Neural progenitor cell (in vitro differentiated cells): ENCODE results near the gene GPAM. TPM values are rescaled to one million over a fixed set of nuclear protein-coding genes. Genes with fewer than 3 reads are reported as not detected.

Source experiments
- DNase-seq: peaks from one replicate; pipeline ENCODE4 v3.0.0-alpha.2; 2016; ENCODE audit warnings: low spot score
- H2AFZ ChIP-seq: fragments of 200-600 bp; sonication (generic); replicated peaks from 2 replicates; pipeline ENCODE4 v1.6.1; 2016; ENCODE audit warnings: antibody characterized with exemption
- H3F3A ChIP-seq: fragments of 200-600 bp; sonication (generic); 2 replicates; pipeline ENCODE4 v1.6.1; 2016; ENCODE audit warnings: antibody characterized with exemption, low read depth
- H3K27ac ChIP-seq: fragments of 200-600 bp; sonication (generic); 2 replicates; pipeline ENCODE4 v1.5.1; 2016; ENCODE audit warnings: mild to moderate bottlenecking
- H3K27me3 ChIP-seq: fragments of 200-600 bp; sonication (generic); 2 replicates; pipeline ENCODE4 v1.6.1; 2016; ENCODE audit warnings: mild to moderate bottlenecking, moderate library complexity
- H3K36me3 ChIP-seq: fragments of 200-600 bp; sonication (generic); 2 replicates; pipeline ENCODE4 v1.5.1; 2016
- H3K4me1 ChIP-seq: fragments of 200-600 bp; sonication (generic); 2 replicates; pipeline ENCODE4 v1.6.1; 2016; ENCODE audit warnings: mixed run types
- H3K4me2 ChIP-seq: fragments of 200-600 bp; sonication (generic); 2 replicates; pipeline ENCODE4 v1.6.1; 2016
- H3K4me3 ChIP-seq: fragments of 200-600 bp; sonication (generic); 2 replicates; pipeline ENCODE4 v1.5.1; 2016
- H3K79me2 ChIP-seq: fragments of 200-600 bp; sonication (generic); 2 replicates; pipeline ENCODE4 v1.6.1; 2016; ENCODE audit warnings: low read depth
- H3K9ac ChIP-seq: fragments of 200-600 bp; sonication (generic); 2 replicates; pipeline ENCODE4 v1.6.1; 2016
- H3K9me3 ChIP-seq: fragments of 200-600 bp; sonication (generic); 2 replicates; pipeline ENCODE4 v1.5.1; 2016; ENCODE audit warnings: low read depth
- H4K20me1 ChIP-seq: fragments of 200-600 bp; sonication (generic); 2 replicates; pipeline ENCODE4 v1.6.1; 2016; ENCODE audit warnings: low read depth
- H3K27ac Mint-ChIP-seq: 3 replicates; pipeline ENCODE4 v1.8.0; 2021; ENCODE audit warnings: mixed read lengths
- H3K27me3 Mint-ChIP-seq: 2 replicates; pipeline ENCODE4 v1.8.0; 2022; ENCODE audit warnings: low read depth, mild to moderate bottlenecking, inconsistent platforms, moderate library complexity, mixed read lengths; ENCODE audit not compliant: insufficient read depth
- H3K36me3 Mint-ChIP-seq: 3 replicates; pipeline ENCODE4 v1.8.0; 2021; ENCODE audit warnings: mixed read lengths
- H3K4me1 Mint-ChIP-seq: 3 replicates; pipeline ENCODE4 v1.8.0; 2021; ENCODE audit warnings: mixed read lengths
- H3K4me3 Mint-ChIP-seq: 3 replicates; pipeline ENCODE4 v1.8.0; 2021; ENCODE audit warnings: mild to moderate bottlenecking, moderate library complexity, mixed read lengths
- H3K9me3 Mint-ChIP-seq: 3 replicates; pipeline ENCODE4 v1.8.0; 2020; ENCODE audit warnings: mixed read lengths
- CTCF ChIP-seq: fragments of 200-600 bp; sonication (generic); IDR thresholded peaks from 2 replicates; pipeline ENCODE4 v1.5.1; 2017; ENCODE audit warnings: antibody characterized with exemption, mild to moderate bottlenecking
- EZH2 ChIP-seq: fragments of 200-600 bp; sonication (generic); IDR thresholded peaks from 2 replicates; pipeline ENCODE4 v1.6.1; 2017; ENCODE audit warnings: antibody characterized with exemption, mild to moderate bottlenecking, moderate library complexity
- EZH2phosphoT487 ChIP-seq: fragments of 200-600 bp; sonication (generic); IDR thresholded peaks from 2 replicates; pipeline ENCODE4 v1.6.1; 2017; ENCODE audit warnings: antibody characterized with exemption
- total RNA-seq: library from RNA; depleted of rRNA; stranded (reverse); fragments of >200 nt; gene quantifications from 2 replicates; pipeline ENCODE4 v1.2.3, GENCODE V29; 2015; ENCODE audit warnings: low replicate concordance

The GPAM gene
- total RNA-seq, 1 donor from 2014 or later, result 18.9 TPM

- Mint-ChIP-seq H3K9me3 (no peaks in the 10 kb centered on the region), H3K27ac (no peak overlapping the region), H3K4me3 (no peak overlapping the region), H3K27me3 (peaks cover 3% of the 10 kb centered on the region), H3K36me3 (no peaks in the 10 kb centered on the region), H3K4me1 (peaks cover 44% of the 10 kb centered on the region)
- Histone ChIP-seq H3K4me1 (peaks cover 14% of the 10 kb centered on the region), H3K9me3 (no peaks in the 10 kb centered on the region), H3K4me3 (no peak overlapping the region), H3F3A (peaks cover 6% of the 10 kb centered on the region), H3K36me3 (no peaks in the 10 kb centered on the region), H3K27me3 (no peaks in the 10 kb centered on the region), H3K27ac (no peak overlapping the region), H3K79me2 (no peaks in the 10 kb centered on the region), H2AFZ (no peak overlapping the region), H3K4me2 (no peak overlapping the region), H4K20me1 (no peaks in the 10 kb centered on the region), H3K9ac (no peak overlapping the region)
- no peak for DNase-seq
- TF ChIP-seq CTCF (no peak), EZH2 (no peak), EZH2phosphoT487 (no peak)
These were observed 29.7 kb upstream of the GPAM start for GRCh38 chr10:112213098-112213823.

- Histone ChIP-seq H3K4me1 (peaks cover 14% of the 10 kb centered on the region), H3K27me3 (no peaks in the 10 kb centered on the region), H2AFZ (no peak overlapping the region), H4K20me1 (no peaks in the 10 kb centered on the region), H3F3A (peaks cover 6% of the 10 kb centered on the region), H3K4me2 (no peak overlapping the region), H3K4me3 (no peak overlapping the region), H3K27ac (no peak overlapping the region), H3K9ac (no peak overlapping the region), H3K36me3 (no peaks in the 10 kb centered on the region), H3K9me3 (no peaks in the 10 kb centered on the region), H3K79me2 (no peaks in the 10 kb centered on the region)
- Mint-ChIP-seq H3K27me3 (peaks cover 2% of the 10 kb centered on the region), H3K9me3 (peaks cover 4% of the 10 kb centered on the region), H3K4me1 (peaks cover 42% of the 10 kb centered on the region), H3K36me3 (no peaks in the 10 kb centered on the region), H3K27ac (no peak overlapping the region), H3K4me3 (no peak overlapping the region)
- TF ChIP-seq CTCF, result no peak
- TF ChIP-seq EZH2phosphoT487, result no peak
- TF ChIP-seq EZH2, result no peak
- no peak for DNase-seq
These were observed 27.1 kb upstream of the GPAM start for GRCh38 chr10:112210666-112211065.

- H3K36me3 Mint-ChIP-seq, result no peaks in the 10 kb centered on the region
- no peak overlapping the region for H3K4me3 Mint-ChIP-seq
- H4K20me1 ChIP-seq, result no peaks in the 10 kb centered on the region
- no peaks in the 10 kb centered on the region for H3K9me3 ChIP-seq
- TF ChIP-seq CTCF, result no peak
- no peak for TF ChIP-seq EZH2phosphoT487
- no peak for TF ChIP-seq EZH2
- DNase-seq, result no peak
- H3K9me3 Mint-ChIP-seq, result peaks cover 4% of the 10 kb centered on the region
- H3K4me3 ChIP-seq, result no peak overlapping the region
- no peak overlapping the region for H3K9ac ChIP-seq
- peaks cover 6% of the 10 kb centered on the region for H3F3A ChIP-seq
- H3K27me3 Mint-ChIP-seq, result no peaks in the 10 kb centered on the region
- peaks cover 14% of the 10 kb centered on the region for H3K4me1 ChIP-seq
- H3K27me3 ChIP-seq, result no peaks in the 10 kb centered on the region
- no peaks in the 10 kb centered on the region for H3K79me2 ChIP-seq
- H3K27ac Mint-ChIP-seq, result peak overlapping the region; percentile 53
- H3K4me2 ChIP-seq, result no peak overlapping the region
- peaks cover 38% of the 10 kb centered on the region for H3K4me1 Mint-ChIP-seq
- no peaks in the 10 kb centered on the region for H3K36me3 ChIP-seq
- no peak overlapping the region for H3K27ac ChIP-seq
- H2AFZ ChIP-seq, result no peak overlapping the region
These were observed 26.1 kb upstream of the GPAM start for GRCh38 chr10:112209684-112210131.
